ENCODE data around the gene WNT11.

Gene WNT11

DNA sequence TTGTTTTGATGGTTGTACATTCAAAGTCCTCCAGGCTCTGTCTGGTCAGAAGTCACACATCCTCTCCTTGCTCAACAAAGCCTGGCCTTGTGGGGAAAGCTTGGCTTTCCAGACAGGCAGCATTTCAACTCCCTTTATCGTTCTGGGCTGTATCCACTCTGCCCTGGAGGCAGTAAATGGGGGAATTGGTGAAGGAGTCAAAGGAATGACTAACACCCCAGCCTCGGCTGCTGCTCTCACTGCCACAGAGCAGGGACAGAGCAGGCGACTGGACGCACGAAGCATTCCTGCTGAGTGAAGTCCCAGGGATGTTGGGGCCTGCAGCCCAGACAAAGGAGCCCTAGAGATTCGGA lies 52.8 kb downstream of the WNT11 start:
- no peak for DNase-seq (ENCODE audit: low read depth)

- no peak for DNase-seq (ENCODE audit: low read depth)
Measured at GRCh38 chr11:76152741-76153570, 53.3 kb downstream of the WNT11 start.

DNA sequence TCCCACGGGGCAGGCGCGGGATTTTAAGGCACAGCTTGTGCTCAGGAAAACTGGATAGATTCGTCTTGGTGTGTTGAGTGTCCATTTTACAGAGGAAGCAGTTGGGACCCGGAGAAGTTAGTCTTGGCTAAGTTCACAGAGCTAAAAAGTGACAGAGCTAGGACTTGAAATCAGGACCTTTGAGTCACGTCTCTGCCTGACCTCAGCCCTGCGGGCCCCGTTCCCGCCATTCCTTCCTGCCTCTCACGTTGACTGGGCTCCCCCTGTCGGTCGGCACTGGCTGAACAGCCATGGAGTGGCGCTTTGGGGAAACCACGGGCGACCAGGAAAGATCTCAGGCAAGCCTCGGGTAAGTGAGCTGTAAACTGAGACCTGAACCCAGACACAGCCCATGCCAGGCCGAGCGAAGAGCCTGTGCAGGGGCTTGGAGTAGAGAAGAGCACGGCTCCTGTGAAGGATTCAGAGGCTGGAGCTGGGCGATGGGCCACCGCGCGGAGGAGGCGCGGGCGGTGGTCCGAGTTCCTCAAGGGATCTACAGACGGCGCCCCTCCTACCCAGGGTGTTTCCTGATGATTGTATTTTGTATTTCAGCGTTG lies 54.1 kb downstream of the WNT11 start:
- peak; percentile 39 for DNase-seq (ENCODE audit: low read depth)

DNA sequence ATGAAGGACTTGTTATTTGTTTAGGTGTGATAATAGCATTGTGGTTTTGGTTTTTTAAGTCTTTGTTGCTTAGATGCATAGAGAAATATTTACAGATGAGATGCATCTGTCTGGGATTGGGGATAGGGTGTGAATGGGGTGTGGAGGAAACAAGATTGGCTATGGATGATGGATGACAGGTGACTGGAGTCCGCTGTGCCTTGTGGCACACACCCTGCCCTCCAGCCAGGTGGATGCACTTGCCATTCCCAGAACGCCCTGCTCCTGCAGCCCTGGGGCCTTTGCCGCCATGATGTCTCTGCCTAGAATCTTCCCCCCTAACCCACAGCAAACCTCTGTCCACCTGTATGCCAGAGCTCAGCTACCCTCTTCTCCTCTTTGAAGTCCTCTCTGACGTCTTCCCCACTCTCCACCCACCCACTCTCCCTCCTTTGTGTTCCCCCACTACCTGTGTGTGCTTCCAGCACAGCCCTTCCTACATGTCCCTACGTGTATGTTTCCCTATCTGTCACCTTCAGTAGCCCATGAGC lies 54.7 kb downstream of the WNT11 start:
- DNase-seq (ENCODE audit: low read depth): no peak

- no peak for DNase-seq (ENCODE audit: low read depth)
Measured at GRCh38 chr11:76150141-76150540, 56.2 kb downstream of the WNT11 start.

- no peak for DNase-seq (ENCODE audit: low read depth)
Measured at GRCh38 chr11:76149713-76150112, 56.6 kb downstream of the WNT11 start.

DNA sequence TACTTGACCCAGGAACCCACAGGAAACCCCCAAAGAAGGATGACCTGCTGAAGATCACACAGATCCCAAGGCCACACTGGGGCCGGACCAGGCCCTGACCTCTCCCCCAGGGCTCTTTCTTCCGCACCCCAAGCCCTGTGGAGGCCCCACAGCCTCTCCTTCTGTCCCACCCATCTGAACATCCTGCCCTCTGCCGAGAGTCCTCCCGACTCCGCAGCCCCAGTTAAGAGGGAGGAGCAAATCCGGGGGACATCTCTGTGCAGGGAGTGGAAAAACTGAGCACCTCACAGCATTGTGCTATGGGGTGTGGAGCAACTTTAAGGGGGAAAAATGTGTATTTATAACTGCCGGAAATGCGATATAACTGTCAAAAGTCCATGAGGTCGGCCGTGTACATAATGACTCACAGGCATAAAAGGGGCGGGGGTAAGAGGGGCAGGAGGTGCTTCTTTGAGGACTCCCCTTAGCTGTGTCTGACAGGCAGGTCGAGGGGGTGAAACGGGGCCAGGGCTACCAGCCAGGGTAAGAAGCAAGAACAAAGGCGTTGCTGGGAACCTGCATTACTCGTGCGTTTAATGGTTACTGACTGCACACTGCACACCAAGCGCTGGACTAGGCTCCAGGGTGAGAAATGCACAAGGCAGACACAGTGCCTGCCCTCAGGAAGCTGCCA lies 57.2 kb downstream of the WNT11 start:
- DNase-seq (ENCODE audit: low read depth): no peak

DNA sequence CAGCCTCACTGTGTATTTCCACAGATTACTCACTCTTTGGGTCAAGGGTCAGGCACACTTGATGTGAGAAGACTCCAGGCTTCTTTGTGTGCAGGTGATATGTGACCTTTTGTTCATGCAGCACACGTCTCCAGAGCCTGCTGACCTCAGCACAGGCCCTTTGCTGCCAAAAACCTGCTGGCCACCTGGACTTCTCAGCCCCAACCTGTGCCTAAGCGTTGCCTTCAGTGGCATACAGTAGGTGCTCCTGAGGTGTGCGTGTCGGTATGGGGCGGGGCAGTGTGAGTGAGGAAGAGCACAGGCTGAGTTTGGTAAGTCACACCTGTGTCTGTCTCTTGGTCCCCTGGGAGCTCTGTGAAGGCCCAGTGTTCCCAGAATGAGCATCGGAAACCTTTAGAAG lies 58.1 kb downstream of the WNT11 start:
- DNase-seq (ENCODE audit: low read depth): no peak

DNA sequence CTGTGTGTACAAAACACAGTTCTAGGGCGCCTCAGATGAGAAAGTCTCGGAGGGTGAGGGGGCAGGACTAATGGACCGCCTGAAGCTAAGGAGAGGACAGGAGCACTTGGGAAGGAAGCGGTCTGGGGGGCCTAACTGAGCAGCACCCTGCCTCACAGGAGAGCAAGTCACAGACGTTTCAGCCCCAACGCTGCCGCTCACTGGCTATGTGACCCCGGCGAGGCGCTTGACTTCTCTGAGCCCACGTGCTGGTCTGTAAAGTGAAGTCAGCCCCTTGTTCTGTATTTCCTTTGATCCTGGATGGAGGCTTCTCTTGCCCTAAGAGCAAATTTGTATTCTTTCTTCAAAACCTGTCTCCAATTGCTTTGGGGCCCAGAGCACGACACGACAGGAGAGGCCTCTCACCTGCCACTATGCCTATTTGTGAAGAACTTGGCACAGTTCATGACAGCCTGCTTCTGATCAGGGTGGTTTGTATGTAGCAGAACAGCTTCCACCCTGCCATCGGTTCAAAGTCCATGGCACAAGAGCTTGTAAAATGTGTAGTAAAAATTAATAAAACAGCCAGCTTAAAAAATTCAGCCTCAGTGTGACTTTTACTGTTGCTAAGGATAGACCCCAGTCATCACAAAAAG lies 59.1 kb downstream of the WNT11 start:
- DNase-seq (ENCODE audit: low read depth): no peak

DNA sequence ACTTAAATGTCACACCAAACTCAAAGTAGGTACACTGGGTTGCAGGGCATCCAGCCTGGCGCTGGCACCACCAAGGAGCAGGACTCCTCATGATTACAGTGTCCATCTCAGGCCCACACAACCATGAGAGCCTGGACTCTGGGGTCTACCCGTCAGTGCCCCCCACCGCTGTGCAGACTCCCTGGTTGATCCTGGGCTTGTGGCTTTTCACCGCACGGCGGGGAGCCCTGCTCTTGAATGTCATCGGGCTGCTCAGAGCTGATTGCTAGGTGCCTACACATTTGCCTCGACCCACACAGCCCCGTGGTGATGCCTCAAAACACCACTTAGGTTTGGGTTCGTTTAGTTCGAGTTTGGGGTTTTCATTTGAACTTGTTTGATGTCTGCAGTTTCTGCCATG lies 63.0 kb downstream of the WNT11 start:
- DNase-seq (ENCODE audit: low read depth): no peak

DNA sequence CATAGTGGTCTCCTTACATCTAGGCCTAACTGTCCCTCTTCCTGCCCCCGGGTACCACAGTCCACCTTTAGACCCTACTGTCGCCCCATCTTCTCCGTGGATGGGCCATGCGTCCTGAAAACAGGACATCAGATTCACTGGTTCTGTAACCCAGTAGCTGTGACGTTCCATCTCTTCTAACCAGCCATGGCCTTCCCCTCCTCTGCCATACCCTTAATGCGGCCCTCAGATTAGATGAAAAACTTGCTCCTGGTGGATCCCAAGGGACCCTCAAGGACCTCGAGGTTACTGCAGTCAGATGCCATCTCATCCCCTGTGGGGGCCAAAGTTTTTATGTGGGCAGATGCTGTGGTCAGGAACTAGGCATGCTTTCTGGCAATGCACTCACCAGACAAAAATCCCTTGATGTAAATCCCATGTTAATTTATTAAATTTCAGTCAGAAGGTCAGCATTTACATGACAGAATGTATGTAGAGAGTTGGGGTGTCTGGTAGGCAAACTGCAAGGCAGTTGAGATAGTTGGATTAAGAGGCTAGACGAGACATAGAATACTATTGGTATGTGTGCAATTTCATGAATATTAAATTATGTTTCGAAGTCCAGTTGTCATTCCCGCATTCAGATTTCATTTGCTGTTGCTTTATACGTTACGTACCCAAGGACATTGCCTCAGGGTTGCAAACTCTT lies 64.3 kb downstream of the WNT11 start:
- no peak for DNase-seq (ENCODE audit: low read depth)

DNA sequence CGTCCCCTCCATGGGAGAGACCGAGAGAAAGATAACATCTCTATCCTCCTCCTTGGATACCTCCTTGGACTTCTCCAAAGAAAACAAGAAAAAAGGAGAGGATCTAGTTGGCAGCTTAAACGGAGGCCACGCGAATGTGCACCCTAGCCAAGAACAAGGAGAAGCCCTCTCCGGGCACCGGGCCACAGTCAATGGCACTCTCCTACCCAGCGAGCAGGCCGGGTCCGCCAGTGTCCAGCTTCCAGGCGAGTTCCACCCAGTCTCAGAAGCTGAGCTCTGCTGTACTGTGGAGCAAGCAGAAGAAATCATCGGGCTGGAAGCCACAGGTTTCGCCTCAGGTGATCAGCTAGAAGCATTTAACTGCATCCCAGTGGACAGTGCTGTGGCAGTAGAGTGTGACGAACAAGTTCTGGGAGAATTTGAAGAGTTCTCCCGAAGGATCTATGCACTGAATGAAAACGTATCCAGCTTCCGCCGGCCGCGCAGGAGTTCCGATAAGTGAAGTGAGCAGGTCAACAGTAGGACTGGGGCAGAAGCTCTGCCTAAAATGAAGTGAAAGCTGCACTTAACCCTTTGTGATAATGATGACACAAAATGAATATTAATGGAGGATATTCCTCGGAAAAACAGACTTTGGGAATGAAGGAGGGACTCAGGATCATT lies 65.3 kb downstream of the WNT11 start:
- DNase-seq (ENCODE audit: low read depth): no peak

GRCh38 chr11:76139314-76139713 lies 67.0 kb downstream of the WNT11 start:
- DNase-seq (ENCODE audit: low read depth): no peak

Data from T-helper 22 cell (primary cell).